ENCODE data around the gene PARP12. TPM values are rescaled to one million over a fixed set of nuclear protein-coding genes. Genes with fewer than 3 reads are reported as not detected.
A peak's percentile ranks its signal among the peaks of the same experiment; 100 is the strongest.
"Not testable (repeated sequence)": the region's sequence is repeated elsewhere in the genome, so short reads cannot be mapped to it uniquely, and the experiment has no call there.

The PARP12 gene
- total RNA-seq, result 2.7 and 2.9 TPM in 2 replicates
- long read RNA-seq, partial matches to known transcripts, result 1 of 1 reads
- long read RNA-seq, other reads (novel, unspliced or antisense), result 0 of 1 reads

DNA sequence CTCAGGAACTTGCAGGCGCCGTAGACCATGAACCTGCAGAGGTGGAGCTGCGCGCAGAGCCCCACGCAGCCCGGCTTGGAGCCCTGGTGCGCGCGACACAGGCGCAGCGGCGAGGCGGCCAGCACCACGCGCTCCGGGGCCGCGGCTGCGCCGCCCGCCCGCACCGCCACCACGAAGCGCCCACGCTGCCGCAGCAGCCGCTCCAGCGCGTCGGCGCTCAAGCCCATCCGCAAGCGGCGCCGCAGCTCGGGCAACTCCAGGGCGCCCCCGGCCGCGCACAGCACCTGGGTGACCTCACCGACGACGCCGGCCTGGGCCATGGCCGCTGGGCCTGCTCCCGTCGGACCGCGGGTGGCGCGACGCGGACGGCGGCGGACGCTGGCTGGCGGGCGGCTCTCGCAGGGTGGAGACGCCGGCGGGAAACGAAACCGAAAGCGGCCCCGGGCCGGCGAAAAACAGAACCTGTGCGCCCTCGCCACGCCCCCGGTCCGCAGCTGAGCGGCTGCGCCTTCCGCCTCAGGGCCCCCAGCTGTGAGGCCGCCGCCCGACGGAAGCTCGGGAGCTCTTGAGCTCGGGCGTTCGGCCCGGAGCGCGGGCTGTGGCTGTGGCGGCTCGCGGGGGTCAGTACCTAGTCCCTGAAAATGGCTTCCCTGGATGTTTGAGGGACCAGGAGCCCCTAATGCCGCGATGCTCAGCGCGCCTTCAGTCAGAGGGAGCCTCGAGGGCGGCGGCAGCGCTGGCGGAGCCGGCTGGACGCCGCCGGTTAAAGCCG, at the start of gene PARP12:
PARP12 (minus strand) TSS at position 424 of the 772 bp plus-strand sequence; CDS start at position 320, 104 bp downstream.
- DNase-seq (ENCODE audit: low read depth, low spot score), result peak; percentile 38
- peaks cover 12% of the 10 kb centered on the region for H3K9me3 Mint-ChIP-seq
- peak within 1 kb of the TSS; percentile 75 for H3K4me3 Mint-ChIP-seq
- no peak within 1 kb of the TSS for H3K27ac Mint-ChIP-seq (ENCODE audit: unreplicated experiment)
- no peaks in the 10 kb centered on the region for H3K4me1 Mint-ChIP-seq
- H3K36me3 Mint-ChIP-seq (ENCODE audit: low read depth), result peaks cover 21% of the 10 kb centered on the region
- peaks cover 54% of the 10 kb centered on the region for H3K27me3 Mint-ChIP-seq (ENCODE audit: low read depth)
- TF ChIP-seq, protein P1, sequence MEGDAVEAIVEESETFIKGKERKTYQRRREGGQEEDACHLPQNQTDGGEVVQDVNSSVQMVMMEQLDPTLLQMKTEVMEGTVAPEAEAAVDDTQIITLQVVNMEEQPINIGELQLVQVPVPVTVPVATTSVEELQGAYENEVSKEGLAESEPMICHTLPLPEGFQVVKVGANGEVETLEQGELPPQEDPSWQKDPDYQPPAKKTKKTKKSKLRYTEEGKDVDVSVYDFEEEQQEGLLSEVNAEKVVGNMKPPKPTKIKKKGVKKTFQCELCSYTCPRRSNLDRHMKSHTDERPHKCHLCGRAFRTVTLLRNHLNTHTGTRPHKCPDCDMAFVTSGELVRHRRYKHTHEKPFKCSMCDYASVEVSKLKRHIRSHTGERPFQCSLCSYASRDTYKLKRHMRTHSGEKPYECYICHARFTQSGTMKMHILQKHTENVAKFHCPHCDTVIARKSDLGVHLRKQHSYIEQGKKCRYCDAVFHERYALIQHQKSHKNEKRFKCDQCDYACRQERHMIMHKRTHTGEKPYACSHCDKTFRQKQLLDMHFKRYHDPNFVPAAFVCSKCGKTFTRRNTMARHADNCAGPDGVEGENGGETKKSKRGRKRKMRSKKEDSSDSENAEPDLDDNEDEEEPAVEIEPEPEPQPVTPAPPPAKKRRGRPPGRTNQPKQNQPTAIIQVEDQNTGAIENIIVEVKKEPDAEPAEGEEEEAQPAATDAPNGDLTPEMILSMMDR (conservative IDR thresholded peaks at IDR 0.05), result no peak

DNA sequence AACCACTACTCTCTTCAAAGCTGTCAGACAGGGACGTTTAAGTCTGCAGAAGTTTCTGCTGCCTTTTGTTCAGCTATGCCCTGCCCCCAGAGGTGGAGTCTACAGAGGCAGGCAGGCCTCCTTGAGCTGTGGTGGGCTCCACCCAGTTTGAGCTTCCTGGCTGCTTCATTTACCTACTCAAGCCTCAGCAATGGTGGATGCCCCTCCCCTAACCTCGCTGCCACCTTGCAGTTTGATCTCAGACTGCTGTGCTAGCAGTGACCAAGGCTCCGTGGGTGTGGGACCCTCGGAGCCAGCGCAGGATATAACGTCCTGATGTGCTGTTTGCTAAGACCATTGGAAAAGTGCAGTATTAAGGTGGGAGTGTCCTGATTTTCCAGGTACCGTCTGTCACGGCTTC, 46.0 kb upstream of the PARP12 start:
- H3K27ac Mint-ChIP-seq (ENCODE audit: unreplicated experiment); H3K4me1 Mint-ChIP-seq; H3K27me3 Mint-ChIP-seq (ENCODE audit: low read depth); DNase-seq (ENCODE audit: low read depth, low spot score); H3K4me3 Mint-ChIP-seq: not testable (repeated sequence)
- Mint-ChIP-seq H3K36me3 (ENCODE audit: low read depth) (peaks cover 49% of the 10 kb centered on the region), H3K9me3 (peaks cover 16% of the 10 kb centered on the region)

- H3K36me3 Mint-ChIP-seq (ENCODE audit: low read depth), result peaks cover 21% of the 10 kb centered on the region
These were observed 33.7 kb upstream of the PARP12 start for GRCh38 chr7:140096459-140096858.

GRCh38 chr7:140093375-140093774, 30.6 kb upstream of the PARP12 start:
- no peaks in the 10 kb centered on the region for H3K9me3 Mint-ChIP-seq
- DNase-seq (ENCODE audit: low read depth, low spot score), result no peak
- no peak overlapping the region for H3K4me3 Mint-ChIP-seq
- no peak overlapping the region for H3K27ac Mint-ChIP-seq (ENCODE audit: unreplicated experiment)
- peaks cover 22% of the 10 kb centered on the region for H3K36me3 Mint-ChIP-seq (ENCODE audit: low read depth)
- no peaks in the 10 kb centered on the region for H3K27me3 Mint-ChIP-seq (ENCODE audit: low read depth)
- TF ChIP-seq, protein P1 (conservative IDR thresholded peaks at IDR 0.05), result no peak
- no peaks in the 10 kb centered on the region for H3K4me1 Mint-ChIP-seq

More at GRCh38 chr7:140096459-140096858, 33.7 kb upstream of the PARP12 start:
- TF ChIP-seq, protein P1 (conservative IDR thresholded peaks at IDR 0.05), result no peak
- no peak overlapping the region for H3K4me3 Mint-ChIP-seq
- no peak overlapping the region for H3K27ac Mint-ChIP-seq (ENCODE audit: unreplicated experiment)
- H3K9me3 Mint-ChIP-seq, result no peaks in the 10 kb centered on the region
- no peak for DNase-seq (ENCODE audit: low read depth, low spot score)
- no peaks in the 10 kb centered on the region for H3K27me3 Mint-ChIP-seq (ENCODE audit: low read depth)
- H3K4me1 Mint-ChIP-seq, result no peaks in the 10 kb centered on the region

GRCh38 chr7:140085447-140085846, 22.7 kb upstream of the PARP12 start:
- Mint-ChIP-seq H3K9me3 (no peaks in the 10 kb centered on the region), H3K27ac (ENCODE audit: unreplicated experiment) (no peak overlapping the region), H3K36me3 (ENCODE audit: low read depth) (no peaks in the 10 kb centered on the region), H3K4me3 (no peak overlapping the region), H3K4me1 (peaks cover 5% of the 10 kb centered on the region), H3K27me3 (ENCODE audit: low read depth) (peaks cover 2% of the 10 kb centered on the region)
- no peak for DNase-seq (ENCODE audit: low read depth, low spot score)
- TF ChIP-seq, protein P1 (conservative IDR thresholded peaks at IDR 0.05), result no peak

GRCh38 chr7:140084972-140085371, 22.2 kb upstream of the PARP12 start:
- Mint-ChIP-seq H3K4me3 (no peak overlapping the region), H3K27ac (ENCODE audit: unreplicated experiment) (no peak overlapping the region), H3K36me3 (ENCODE audit: low read depth) (no peaks in the 10 kb centered on the region), H3K27me3 (ENCODE audit: low read depth) (peaks cover 2% of the 10 kb centered on the region), H3K4me1 (peaks cover 5% of the 10 kb centered on the region), H3K9me3 (no peaks in the 10 kb centered on the region)
- TF ChIP-seq, protein P1 (conservative IDR thresholded peaks at IDR 0.05), result no peak
- no peak for DNase-seq (ENCODE audit: low read depth, low spot score)
